WTC11 (cell line): ENCODE measurements around the gene S1PR3.

Experiments
- AFF4 ChIP-seq: sonication (generic); formaldehyde crosslinking; IDR thresholded peaks from 2 replicates; pipeline ENCODE4 v1.8.1; 2023; ENCODE audit warnings: mild to moderate bottlenecking, missing genetic modification reagents, borderline replicate concordance
- CTCF ChIP-seq: fragments of 200-600 bp; IDR thresholded peaks from 2 replicates; pipeline ENCODE4 v1.8.0; 2022; ENCODE audit warnings: antibody characterized with exemption
- ELF4 ChIP-seq: sonication (generic); formaldehyde crosslinking; IDR thresholded peaks from 2 replicates; pipeline ENCODE4 v1.8.1; 2022; ENCODE audit warnings: low read depth, mild to moderate bottlenecking, moderate library complexity, missing genetic modification reagents
- EMX1 ChIP-seq: fragments of 250-450 bp; sonication (Bioruptor Pico); IDR thresholded peaks from 2 replicates; pipeline ENCODE4 v1.8.0; 2021; ENCODE audit warnings: mild to moderate bottlenecking
- ETV6 ChIP-seq: sonication (generic); formaldehyde crosslinking; IDR thresholded peaks from 2 replicates; pipeline ENCODE4 v1.8.1; 2022; ENCODE audit warnings: mild to moderate bottlenecking, missing genetic modification reagents
- FOXJ3 ChIP-seq: sonication (generic); formaldehyde crosslinking; IDR thresholded peaks from 2 replicates; pipeline ENCODE4 v1.9.0; 2021; ENCODE audit warnings: missing genetic modification reagents, mild to moderate bottlenecking, borderline replicate concordance
- NR1H2 ChIP-seq: sonication (generic); formaldehyde crosslinking; IDR thresholded peaks from 2 replicates; pipeline ENCODE4 v1.9.0; 2021; ENCODE audit warnings: mild to moderate bottlenecking, moderate library complexity, missing genetic modification reagents
- RELA ChIP-seq: sonication (generic); formaldehyde crosslinking; IDR thresholded peaks from 2 replicates; pipeline ENCODE4 v1.8.1; 2022; ENCODE audit warnings: missing genetic modification reagents, mild to moderate bottlenecking, borderline replicate concordance
- ZNF138 ChIP-seq: sonication (generic); formaldehyde crosslinking; conservative IDR thresholded peaks from 2 replicates; pipeline ENCODE4 v1.8.1; 2022; ENCODE audit warnings: mild to moderate bottlenecking, moderate library complexity, missing genetic modification reagents
- ZNF281 ChIP-seq: sonication (generic); formaldehyde crosslinking; IDR thresholded peaks from 2 replicates; pipeline ENCODE4 v1.8.0; 2023; ENCODE audit warnings: mild to moderate bottlenecking, missing genetic modification reagents
- ZNF671 ChIP-seq: fragments of 250-450 bp; sonication (Bioruptor Pico); IDR thresholded peaks from 2 replicates; pipeline ENCODE4 v1.8.0; 2021; ENCODE audit warnings: mild to moderate bottlenecking

- no peak for TF ChIP-seq CTCF
- TF ChIP-seq ZNF281 (CRISPR knock-in tag) = no peak
- TF ChIP-seq EMX1 (CRISPR knock-in tag) = no peak
- no peak for TF ChIP-seq ELF4 (CRISPR knock-in tag)
- no peak for TF ChIP-seq ZNF138 (CRISPR knock-in tag)
- no peak for TF ChIP-seq RELA
- no peak for TF ChIP-seq FOXJ3 (CRISPR knock-in tag)
- no peak for TF ChIP-seq ZNF671 (CRISPR knock-in tag)
- no peak for TF ChIP-seq ETV6 (CRISPR knock-in tag)
- TF ChIP-seq AFF4 (CRISPR knock-in tag) = no peak
- TF ChIP-seq NR1H2 (CRISPR knock-in tag) = no peak
Observed at GRCh38 chr9:88998911-88999310, 7.6 kb downstream of the S1PR3 start.
